ENCODE measurements around the gene ZFP62. TPM values are rescaled to one million over a fixed set of nuclear protein-coding genes. Genes with fewer than 3 reads are reported as not detected.

Gene ZFP62
- total RNA-seq, 4 donors from 2014 or later: 19.1 to 34.9 (median 21.4) TPM

DNA sequence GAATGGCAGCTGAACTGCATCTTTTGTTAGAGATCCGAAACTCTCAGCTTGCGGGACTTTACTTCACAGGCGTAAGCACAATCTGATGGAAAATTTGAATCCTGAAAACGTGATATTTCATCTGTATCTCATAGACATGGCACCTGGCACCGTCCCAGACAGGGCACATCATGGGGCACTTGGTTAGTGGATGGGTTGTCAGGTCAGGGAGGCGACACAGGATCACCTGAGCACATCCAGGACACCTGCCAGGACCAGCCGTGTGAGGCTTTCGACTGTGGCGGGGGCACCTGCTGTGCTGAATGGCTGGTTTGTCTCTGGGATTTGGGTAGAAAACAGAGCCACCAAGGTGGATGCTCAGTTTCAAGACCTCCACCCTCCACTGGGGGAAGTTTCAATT lies 11.3 kb upstream of the ZFP62 start:
- Histone ChIP-seq H3K36me3 (no peaks in the 10 kb centered on the region), H3K4me1 (peaks cover 3 to 51% (median 3%) of the 10 kb centered on the region in 3 donors), H3K9me3 (no peaks in the 10 kb centered on the region), H3K4me3 (no peak overlapping the region), H3K27me3 (no peaks in the 10 kb centered on the region), H3K27ac (peak overlapping the region in 3 of 4 donors; percentile 4 to 77 (median 77))
- ATAC-seq: no peak
- WGBS, 2 donors (ENCODE audit: low coverage in 1 of 2): 86% methylated on average over 4 of the region's 9 CpGs; no CpG with 5 or more reads in 1 of the 2 donors
- TF ChIP-seq POLR2AphosphoS5 (IDR thresholded peaks at IDR 0.05) (no peak), POLR2A (IDR thresholded peaks at IDR 0.05) (no peak), CTCF (IDR thresholded peaks at IDR 0.05) (no peak)

- no peak for ATAC-seq
- Histone ChIP-seq H3K9me3 (no peaks in the 10 kb centered on the region), H3K4me1 (peaks cover 3 to 36% (median 3%) of the 10 kb centered on the region in 3 donors), H3K4me3 (no peak overlapping the region), H3K36me3 (no peaks in the 10 kb centered on the region), H3K27ac (peak overlapping the region; percentile 77 to 87 (median 80)), H3K27me3 (no peaks in the 10 kb centered on the region)
- WGBS, 2 donors (ENCODE audit: low coverage in 1 of 2): 68 to 70% methylated on average over 8 to 9 of the region's 16 CpGs
- TF ChIP-seq EP300 (IDR thresholded peaks at IDR 0.05) (no peak), POLR2AphosphoS5 (IDR thresholded peaks at IDR 0.05) (no peak), POLR2A (IDR thresholded peaks at IDR 0.05) (no peak), CTCF (IDR thresholded peaks at IDR 0.05) (no peak)
Observed at GRCh38 chr5:180870276-180871068, 9.4 kb upstream of the ZFP62 start.

DNA sequence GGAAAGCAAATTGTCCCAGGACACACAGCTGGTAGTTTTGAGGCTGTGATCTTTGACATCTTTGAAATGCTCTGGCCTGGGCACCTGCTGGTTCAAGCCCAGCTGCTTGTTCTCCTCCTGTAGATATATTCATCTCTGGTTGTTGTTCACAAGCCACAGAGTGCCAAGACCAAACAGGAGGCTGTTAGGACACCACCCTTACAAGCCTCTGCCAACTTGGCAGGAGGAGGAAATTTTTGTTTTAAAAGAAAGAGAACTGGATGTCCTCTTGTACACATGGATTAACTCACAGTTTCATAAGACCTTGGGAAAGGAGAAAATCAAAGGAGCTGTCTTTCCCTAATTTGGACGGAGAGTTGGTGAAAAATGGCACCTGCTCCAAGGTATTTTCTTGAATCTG lies 8.5 kb upstream of the ZFP62 start:
- H3K27me3 ChIP-seq: no peaks in the 10 kb centered on the region
- peak overlapping the region; percentile 77 to 87 (median 80) for H3K27ac ChIP-seq
- H3K4me3 ChIP-seq: no peak overlapping the region
- WGBS, 2 donors (ENCODE audit: low coverage in 1 of 2): 33 to 65% methylated on average over 1 of the region's 1 CpG
- peaks cover 0 to 27% (median 3%) of the 10 kb centered on the region in 3 donors for H3K4me1 ChIP-seq
- ATAC-seq: peak; percentile 92
- H3K36me3 ChIP-seq: no peaks in the 10 kb centered on the region
- TF ChIP-seq POLR2AphosphoS5 (IDR thresholded peaks at IDR 0.05) (peak; percentile 99), POLR2A (IDR thresholded peaks at IDR 0.05) (no peak), EP300 (IDR thresholded peaks at IDR 0.05) (peak; percentile 53), CTCF (IDR thresholded peaks at IDR 0.05) (no peak)
- no peaks in the 10 kb centered on the region for H3K9me3 ChIP-seq

GRCh38 chr5:180868960-180869359 lies 7.9 kb upstream of the ZFP62 start:
- H3K4me3 ChIP-seq: no peak overlapping the region
- H3K9me3 ChIP-seq: no peaks in the 10 kb centered on the region
- ATAC-seq: peak; percentile 74
- peak overlapping the region; percentile 29 to 81 (median 78) for H3K27ac ChIP-seq
- WGBS, 2 donors (ENCODE audit: low coverage in 1 of 2): 4 to 18% methylated on average over 3 of the region's 3 CpGs
- H3K4me1 ChIP-seq: peaks cover 0 to 22% (median 3%) of the 10 kb centered on the region in 3 donors
- no peaks in the 10 kb centered on the region for H3K36me3 ChIP-seq
- peak; percentile 59 to 86 (median 81) for TF ChIP-seq CTCF (IDR thresholded peaks at IDR 0.05)
- TF ChIP-seq POLR2A (IDR thresholded peaks at IDR 0.05): no peak
- TF ChIP-seq EP300 (IDR thresholded peaks at IDR 0.05): no peak
- peak; percentile 36 for TF ChIP-seq POLR2AphosphoS5 (IDR thresholded peaks at IDR 0.05)
- no peaks in the 10 kb centered on the region for H3K27me3 ChIP-seq

GRCh38 chr5:180866985-180867384 lies 5.9 kb upstream of the ZFP62 start:
- H3K4me1 ChIP-seq: peaks cover 0 to 22% (median 3%) of the 10 kb centered on the region in 3 donors
- no peak overlapping the region for H3K4me3 ChIP-seq
- H3K27me3 ChIP-seq: no peaks in the 10 kb centered on the region
- 88 to 90% methylated on average over 8 to 9 of the region's 10 CpGs for WGBS, 2 donors (ENCODE audit: low coverage in 1 of 2)
- H3K27ac ChIP-seq: no peak overlapping the region
- ATAC-seq: no peak
- no peak for TF ChIP-seq EP300 (IDR thresholded peaks at IDR 0.05)
- TF ChIP-seq POLR2A (IDR thresholded peaks at IDR 0.05): no peak
- no peak for TF ChIP-seq POLR2AphosphoS5 (IDR thresholded peaks at IDR 0.05)
- TF ChIP-seq CTCF (IDR thresholded peaks at IDR 0.05): no peak
- no peaks in the 10 kb centered on the region for H3K36me3 ChIP-seq
- no peaks in the 10 kb centered on the region for H3K9me3 ChIP-seq

All from gastroesophageal sphincter (tissue), 4 donors.